Stimulated activated CD8-positive, alpha-beta memory T cell treated with anti-CD3 and anti-CD28 coated beads, Interleukin-12 subunit alpha, Interleukin-12 subunit beta, amount 100 ng/mL, for 4 hours (primary cell): ENCODE measurements around the gene MND1.
"Not testable (repeated sequence)": the region's sequence is repeated elsewhere in the genome, so short reads cannot be mapped to it uniquely, and the experiment has no call there.

Experiments used
- DNase-seq: peaks from one replicate; pipeline ENCODE4 v3.0.0-alpha.2; 2020; ENCODE audit warnings: low read depth

MND1 gene

GRCh38 chr4:153440475-153440874, 96.0 kb downstream of the MND1 start:
- DNase-seq = no peak

DNA sequence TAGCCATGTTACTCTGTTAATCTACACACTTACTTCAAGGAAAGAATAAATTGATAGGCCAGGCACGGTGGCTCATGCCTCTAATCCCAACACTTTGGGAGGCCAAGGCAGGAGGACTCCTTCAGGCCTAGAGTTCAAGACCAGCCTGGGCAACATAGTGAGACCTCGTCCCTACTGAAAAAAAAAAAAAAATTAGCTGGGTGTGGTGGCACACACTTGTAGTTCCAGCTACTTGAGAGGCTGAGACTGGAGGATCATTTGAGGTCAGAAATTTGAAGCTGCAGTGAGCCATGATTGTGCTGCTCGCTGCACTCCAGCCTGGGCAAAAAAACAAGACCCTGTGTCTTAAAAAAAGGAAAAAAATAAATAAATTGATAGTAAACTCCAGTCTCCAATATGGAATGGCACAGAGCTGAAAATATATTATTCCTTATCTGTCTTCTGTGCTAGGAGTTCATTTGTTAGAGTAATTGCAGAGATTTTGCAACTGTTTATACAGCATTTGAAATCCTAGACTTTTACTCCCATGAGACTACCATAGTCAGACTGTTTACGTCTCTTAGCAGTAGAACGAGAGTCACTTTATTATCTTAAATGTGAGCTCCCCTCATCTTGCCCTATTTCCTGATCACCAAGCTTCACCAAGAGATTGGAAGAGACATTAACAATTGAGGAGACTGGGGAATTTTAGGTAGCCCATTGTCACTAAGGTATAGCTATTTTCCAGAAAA, 102.9 kb downstream of the MND1 start:
- DNase-seq = no peak

DNA sequence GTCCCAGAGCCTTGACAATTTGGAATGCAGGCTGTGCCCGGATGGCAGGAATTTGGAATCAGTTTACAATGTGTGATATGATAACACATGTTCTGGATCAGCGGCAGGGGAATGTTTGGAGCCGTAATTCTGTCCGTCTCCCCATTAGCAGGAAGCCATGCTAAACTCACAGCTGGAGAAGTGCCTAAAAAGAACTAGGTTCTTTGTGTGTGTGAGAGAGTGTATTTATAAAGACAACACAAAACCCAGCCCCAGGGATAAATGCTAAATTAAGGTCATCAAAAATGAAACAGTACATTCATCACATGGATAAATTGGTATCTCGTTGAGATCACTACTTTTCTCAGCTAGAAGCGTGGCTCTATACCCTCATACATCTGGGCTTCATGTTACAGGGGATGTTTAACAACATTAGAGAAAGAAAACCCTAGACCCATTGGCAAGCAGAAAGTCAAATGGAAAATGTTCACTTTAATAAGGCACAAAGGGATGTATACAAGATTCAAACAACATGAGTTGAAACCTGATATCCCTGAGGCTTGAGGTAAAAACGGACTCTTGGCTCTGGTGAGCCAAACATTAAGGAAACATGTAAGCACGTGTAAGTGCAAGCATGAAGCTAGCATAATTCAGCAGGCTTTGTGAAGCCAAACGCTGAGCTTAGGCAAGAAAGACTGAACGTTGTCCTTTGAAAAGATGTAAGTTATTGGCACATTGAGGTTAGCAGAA, 103.7 kb downstream of the MND1 start:
- DNase-seq = no peak

- DNase-seq = no peak
Observed at GRCh38 chr4:153449338-153449737, 104.8 kb downstream of the MND1 start.

DNA sequence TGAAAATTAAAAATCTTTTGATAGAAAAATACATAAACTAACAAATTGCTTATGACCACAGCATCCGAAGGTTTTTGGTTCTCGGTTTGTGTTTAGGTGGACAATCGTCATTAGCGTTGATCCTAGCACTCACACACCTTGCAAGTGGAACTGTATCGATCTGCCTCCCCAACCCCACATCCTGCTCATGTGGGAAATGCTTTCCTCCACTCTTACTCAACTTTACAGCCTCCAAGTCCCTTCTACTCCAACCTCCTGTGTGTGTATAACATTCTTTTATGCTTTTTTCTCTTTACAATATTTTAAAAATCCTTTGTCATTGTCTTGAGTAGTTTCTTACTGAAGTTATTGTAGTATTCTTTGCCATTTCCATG, 106.0 kb downstream of the MND1 start:
- no peak for DNase-seq

DNA sequence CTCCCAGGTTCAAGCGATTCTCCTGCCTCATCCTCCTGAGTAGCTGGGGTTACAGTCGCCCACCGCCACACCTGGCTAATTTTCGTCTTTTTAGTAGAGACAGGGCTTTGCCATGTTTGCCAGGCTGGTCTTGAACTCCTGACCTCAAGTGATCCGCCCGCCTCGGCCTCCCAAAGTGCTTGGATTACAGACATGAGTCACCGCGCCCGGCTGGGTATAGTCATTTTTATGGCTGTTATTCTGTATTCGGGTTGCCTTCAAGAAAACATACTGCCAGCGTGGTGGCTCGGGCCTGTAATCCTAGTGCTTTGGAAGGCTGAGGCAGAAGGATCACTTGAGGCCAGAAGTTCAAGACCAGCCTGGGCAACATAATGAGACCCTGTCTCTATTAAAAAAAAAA, 106.7 kb downstream of the MND1 start:
- not testable (repeated sequence) for DNase-seq

DNA sequence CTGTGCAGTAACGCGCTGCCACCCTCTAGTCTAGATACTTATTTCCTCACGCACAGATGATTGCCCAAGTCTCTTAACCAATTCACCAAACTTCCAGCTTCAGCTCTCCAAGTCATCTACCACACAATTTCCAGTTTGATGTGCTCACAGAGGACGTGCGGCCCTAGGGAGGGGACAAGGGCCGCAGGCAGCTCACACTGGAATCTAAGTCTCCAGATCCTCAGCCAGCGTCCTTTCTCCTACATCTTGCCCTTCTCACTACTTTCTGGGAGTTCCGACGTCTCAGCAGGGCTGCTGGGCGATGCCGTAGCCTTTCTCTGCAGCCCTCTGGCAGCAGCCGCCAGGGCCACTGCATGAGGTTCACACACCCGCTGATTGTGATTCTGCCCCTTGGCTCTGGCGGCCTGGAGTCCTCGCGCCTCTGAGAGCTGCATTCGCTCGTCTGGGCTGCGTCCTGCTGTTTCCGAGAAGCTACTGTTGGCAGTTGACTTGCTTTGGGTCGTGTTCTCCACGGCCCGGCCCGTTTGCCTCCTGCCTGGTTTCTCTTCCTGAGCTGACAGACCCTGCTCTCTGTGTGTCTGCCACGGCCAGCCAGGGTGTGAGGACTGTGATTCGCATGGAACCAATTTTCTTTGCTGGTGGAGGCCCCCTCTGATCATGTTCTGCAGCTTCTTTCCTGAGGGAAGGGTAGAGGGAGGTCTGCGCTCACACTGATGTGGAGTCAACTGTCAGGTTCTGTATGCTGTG, 107.6 kb downstream of the MND1 start:
- no peak for DNase-seq

DNA sequence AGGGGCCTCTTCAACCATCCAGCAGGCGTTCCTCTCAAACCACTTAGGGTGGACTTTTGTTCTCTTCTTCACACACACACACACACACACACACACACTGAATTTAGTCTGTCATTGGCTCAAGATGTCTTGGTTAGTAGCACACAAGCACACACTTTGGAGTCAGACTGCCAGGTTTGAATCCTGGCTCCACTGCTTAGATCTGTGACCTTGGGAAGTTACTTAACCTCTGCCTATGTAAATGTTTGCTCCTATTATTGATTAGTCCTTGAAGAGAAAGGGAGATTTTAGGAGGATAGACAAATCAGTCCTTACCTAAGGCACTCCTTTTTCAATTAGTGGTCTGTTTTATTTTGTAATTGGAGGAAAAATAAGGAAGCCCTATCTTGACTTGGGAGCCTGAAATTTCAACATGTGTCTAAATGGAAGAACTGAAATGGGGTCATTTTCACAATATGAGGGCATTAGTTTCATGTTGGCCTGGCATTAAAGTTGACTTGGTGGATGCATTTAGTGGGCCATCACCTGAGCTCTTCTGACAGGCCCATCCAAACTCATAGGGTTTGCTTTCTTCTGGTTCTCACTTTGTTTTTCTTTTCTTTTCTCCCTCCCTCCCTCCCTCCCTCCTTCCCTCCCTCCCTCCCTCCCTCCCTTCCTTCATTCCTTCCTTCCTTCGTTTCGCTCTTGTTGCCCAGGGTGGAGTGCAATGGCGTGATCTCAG, 108.3 kb downstream of the MND1 start:
- no peak for DNase-seq

DNA sequence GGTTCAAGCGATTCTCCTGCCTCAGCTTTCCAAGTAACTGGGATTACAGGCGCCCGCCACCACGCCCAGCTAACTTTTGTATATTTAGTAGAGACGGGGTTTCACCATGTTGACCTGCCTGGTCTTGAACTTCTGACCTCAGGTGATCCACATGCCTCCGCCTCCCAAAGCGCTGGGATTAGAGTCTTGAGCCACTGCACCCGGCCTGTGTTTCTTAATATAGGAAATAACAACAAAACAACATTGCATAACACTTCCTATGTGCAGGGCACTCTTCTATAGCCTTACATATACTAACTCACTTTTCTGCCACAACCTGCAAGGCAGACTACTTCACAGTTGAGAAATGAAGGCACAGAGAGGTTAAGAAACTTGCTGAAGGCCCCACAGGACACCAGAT, 108.9 kb downstream of the MND1 start:
- no peak for DNase-seq

DNA sequence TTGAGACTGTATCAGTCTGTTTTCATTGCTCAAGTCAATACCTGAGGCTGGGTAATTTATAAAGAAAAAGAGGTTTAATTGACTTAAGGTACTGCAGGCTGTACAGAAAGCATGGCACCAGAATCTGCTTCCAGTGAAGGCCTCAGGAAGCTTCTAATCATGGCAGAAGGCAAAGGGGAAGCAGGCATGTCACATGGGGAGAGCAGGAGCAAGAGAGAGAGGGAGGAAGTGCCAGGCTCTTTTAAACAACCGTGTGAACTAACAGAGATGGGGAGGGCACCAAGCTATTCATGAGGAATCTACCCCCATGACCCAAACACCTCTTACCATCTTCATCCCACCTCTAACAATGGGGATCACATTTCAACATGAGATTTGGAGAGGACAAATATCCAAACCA, 114.5 kb downstream of the MND1 start:
- no peak for DNase-seq

DNA sequence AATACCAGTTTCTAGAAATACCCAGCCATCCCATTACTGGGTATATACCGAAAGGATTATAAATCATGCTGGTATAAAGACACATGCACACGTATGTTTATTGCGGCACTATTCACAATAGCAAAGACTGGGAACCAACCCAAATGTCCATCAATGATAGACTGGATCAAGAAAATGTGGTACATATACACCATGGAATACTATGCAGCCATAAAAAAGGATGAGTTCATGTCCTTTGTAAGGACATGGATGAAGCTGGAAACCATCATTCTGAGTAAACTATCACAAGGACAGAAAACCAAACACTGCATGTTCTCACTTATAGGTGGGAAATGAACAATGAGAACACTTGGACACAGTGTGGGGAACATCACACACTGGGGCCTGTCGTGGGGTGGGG, 117.1 kb downstream of the MND1 start:
- DNase-seq = not testable (repeated sequence)

- no peak for DNase-seq
Observed at GRCh38 chr4:153464068-153464467, 119.6 kb downstream of the MND1 start.
